ACC112 (cell line): ENCODE data around the gene NTNG1.

Experiments
- H2AFZ ChIP-seq: fragments of 200-600 bp; sonication (generic); one replicate; pipeline ENCODE4 v1.6.0; 2017; ENCODE audit warnings: antibody characterized with exemption, low read length; ENCODE audit not compliant: unreplicated experiment
- H3K27ac ChIP-seq: fragments of 200-600 bp; sonication (generic); 2 replicates; pipeline ENCODE4 v1.5.1; 2014; ENCODE audit warnings: low read depth, mild to moderate bottlenecking, antibody characterized with exemption, low read length, moderate library complexity
- H3K27me3 ChIP-seq: fragments of 200-600 bp; sonication (generic); 2 replicates; pipeline ENCODE4 v1.6.1; 2014; ENCODE audit warnings: mild to moderate bottlenecking, antibody characterized with exemption, low read length, moderate library complexity, mixed read lengths; ENCODE audit not compliant: insufficient read depth
- H3K36me3 ChIP-seq: fragments of 200-600 bp; sonication (generic); 2 replicates; pipeline ENCODE4 v1.6.1; 2016; ENCODE audit warnings: mild to moderate bottlenecking, antibody characterized with exemption, low read length, moderate library complexity, mixed read lengths; ENCODE audit not compliant: insufficient read depth
- H3K4me1 ChIP-seq: fragments of 200-600 bp; sonication (generic); one replicate; pipeline ENCODE4 v1.6.1; 2016; ENCODE audit warnings: low read length, mixed read lengths; ENCODE audit not compliant: insufficient read depth, unreplicated experiment, control insufficient read depth
- H3K4me3 ChIP-seq: fragments of 200-600 bp; sonication (generic); 2 replicates; pipeline ENCODE4 v1.5.1; 2014; ENCODE audit warnings: mild to moderate bottlenecking, low read depth, low read length
- H3K79me2 ChIP-seq: fragments of 200-600 bp; sonication (generic); one replicate; pipeline ENCODE4 v1.6.0; 2016; ENCODE audit warnings: low read length; ENCODE audit not compliant: control insufficient read depth, unreplicated experiment, insufficient read depth

Gene NTNG1

DNA sequence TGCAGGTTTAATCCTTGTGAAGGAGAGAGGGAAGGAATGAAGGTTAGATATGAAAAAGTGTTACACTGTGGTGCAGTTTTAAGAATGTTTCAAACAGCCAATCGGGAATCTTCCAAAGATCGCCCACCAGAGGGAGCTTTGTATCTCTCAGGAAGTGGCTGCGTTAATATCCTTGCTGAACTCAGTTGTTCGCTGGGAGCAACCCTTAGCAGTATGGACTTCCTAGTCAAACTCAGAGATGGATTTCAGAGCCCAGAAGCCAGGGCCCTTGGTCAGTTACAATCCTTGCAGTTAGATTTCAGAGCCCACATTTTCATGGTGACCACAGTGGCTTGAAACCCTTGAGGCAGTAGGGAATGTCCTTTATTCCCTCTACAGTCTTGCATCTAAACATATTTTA lies 136.2 kb downstream of the NTNG1 start:
- Histone ChIP-seq H2AFZ (no peak overlapping the region), H3K4me3 (no peak overlapping the region), H3K27ac (no peak overlapping the region), H3K4me1 (no peaks in the 10 kb centered on the region), H3K79me2 (no peaks in the 10 kb centered on the region), H3K27me3 (no peaks in the 10 kb centered on the region), H3K36me3 (no peaks in the 10 kb centered on the region)

DNA sequence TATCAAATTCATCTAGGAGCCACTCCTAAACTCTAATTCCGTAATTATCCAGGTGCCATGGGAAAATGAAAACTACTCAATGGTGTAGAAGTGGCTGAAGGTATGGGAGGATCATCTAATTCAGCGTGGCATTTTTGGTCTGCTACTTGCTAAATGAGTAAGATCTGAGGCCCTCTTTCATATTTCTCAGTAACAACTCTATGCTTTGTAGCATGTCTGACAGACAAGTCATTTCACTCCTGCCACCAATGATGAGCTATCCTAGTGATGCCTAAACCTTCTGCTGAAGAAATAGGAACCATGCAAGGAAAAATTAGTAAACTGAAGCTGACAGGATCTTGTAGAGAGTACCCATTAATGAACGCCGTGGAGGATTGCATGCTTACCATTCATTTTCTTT lies 145.3 kb downstream of the NTNG1 start:
- Histone ChIP-seq H3K27ac (no peak overlapping the region), H3K27me3 (no peaks in the 10 kb centered on the region), H3K4me3 (no peak overlapping the region), H3K4me1 (no peaks in the 10 kb centered on the region), H3K79me2 (no peaks in the 10 kb centered on the region), H3K36me3 (no peaks in the 10 kb centered on the region), H2AFZ (no peak overlapping the region)

DNA sequence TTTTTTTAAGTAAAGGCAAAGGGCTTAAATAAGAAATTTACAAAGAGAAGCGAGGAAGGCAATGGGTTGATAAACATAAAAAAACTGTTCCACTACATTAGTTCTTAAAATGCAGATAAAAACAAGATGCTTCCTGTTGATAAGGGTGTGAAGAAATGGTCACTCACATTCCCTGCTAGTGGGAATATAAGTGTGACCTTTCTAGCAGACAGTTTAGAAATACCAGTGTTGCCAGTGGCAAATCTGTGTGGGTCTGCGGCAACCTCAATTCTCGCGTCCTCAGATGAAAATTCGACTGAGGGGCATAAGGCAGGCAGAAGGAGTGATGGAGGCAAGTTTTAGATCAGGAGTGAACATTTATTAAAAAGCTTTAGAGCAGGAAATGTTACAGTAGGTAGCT lies 151.1 kb downstream of the NTNG1 start:
- H3K4me1 ChIP-seq, result no peaks in the 10 kb centered on the region
- H3K27ac ChIP-seq, result no peak overlapping the region
- no peak overlapping the region for H2AFZ ChIP-seq
- no peaks in the 10 kb centered on the region for H3K79me2 ChIP-seq
- H3K27me3 ChIP-seq, result no peaks in the 10 kb centered on the region
- H3K4me3 ChIP-seq, result no peak overlapping the region
- no peaks in the 10 kb centered on the region for H3K36me3 ChIP-seq

DNA sequence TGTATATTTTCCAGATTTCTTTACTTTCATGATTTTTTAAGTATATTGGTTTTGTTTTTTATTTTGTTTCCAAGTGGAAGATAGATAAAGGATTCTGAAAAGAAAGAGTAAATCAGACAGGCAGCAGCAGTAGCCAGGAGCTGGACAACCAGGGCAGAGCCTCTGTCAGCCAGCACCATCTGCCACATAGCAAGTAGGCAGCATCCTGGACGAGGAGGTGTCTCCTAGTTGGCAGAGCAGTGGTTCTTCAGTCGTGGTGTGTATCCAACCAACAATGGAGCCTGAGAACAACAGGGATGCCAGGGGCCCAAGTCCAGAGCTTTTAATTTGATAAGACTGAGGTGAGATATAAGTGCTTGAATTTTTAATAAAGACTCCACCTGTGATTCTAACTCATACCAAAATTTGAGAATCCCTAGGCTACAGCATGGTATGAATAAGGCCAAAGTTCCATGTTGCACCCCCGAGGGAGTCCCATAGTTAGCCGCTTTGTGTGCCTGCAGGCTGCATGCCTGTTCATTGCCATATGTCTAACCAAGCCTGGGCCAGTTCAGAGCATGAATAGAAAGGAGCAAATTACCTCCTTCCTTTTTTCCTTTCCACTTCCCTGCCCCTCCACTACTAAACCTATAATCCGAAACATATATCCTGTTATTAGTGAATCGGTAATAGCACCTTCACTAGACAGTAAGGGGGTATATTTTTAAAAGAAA lies 153.2 kb downstream of the NTNG1 start:
- Histone ChIP-seq H2AFZ (no peak overlapping the region), H3K4me3 (no peak overlapping the region), H3K79me2 (no peaks in the 10 kb centered on the region), H3K36me3 (no peaks in the 10 kb centered on the region), H3K4me1 (no peaks in the 10 kb centered on the region), H3K27ac (no peak overlapping the region), H3K27me3 (no peaks in the 10 kb centered on the region)

DNA sequence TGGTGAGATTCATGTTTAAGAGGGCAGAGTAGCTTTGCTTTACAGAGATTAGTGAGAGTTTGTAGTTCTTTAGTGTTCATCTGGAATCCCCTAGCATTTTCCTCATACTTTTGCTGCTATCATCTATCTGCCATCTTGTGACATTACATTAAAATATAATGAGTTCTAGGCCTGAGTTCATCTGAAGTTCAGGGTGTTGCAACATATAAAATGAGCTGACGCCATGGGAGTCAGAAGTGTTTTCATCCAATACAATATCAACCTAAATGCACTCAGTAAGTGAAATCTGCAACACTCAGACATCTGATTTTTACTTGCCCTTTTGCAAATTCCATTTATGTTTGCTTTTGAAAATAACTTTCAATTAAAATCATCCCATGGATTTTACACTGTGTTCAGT lies 153.8 kb downstream of the NTNG1 start:
- Histone ChIP-seq H3K27ac (no peak overlapping the region), H2AFZ (no peak overlapping the region), H3K79me2 (no peaks in the 10 kb centered on the region), H3K4me3 (no peak overlapping the region), H3K4me1 (no peaks in the 10 kb centered on the region), H3K27me3 (no peaks in the 10 kb centered on the region), H3K36me3 (no peaks in the 10 kb centered on the region)

DNA sequence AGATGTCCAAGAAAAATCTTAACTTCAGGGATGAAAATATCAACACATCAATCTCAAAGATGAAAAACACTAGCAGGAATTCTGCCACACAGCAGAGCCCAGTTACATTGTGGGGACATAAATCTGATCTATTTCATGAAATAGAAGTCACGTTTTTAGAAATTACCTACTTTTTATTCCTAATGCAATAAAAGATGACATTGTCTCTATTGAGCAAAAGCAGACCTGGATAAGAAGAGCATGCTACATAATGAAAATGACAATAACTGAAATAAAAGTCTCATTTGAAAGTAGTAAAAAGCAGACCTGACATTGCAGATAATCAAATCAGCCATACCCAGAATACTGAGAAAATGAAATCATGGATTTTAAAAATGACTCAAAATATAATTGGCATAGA lies 156.8 kb downstream of the NTNG1 start:
- Histone ChIP-seq H3K4me3 (no peak overlapping the region), H3K79me2 (no peaks in the 10 kb centered on the region), H3K36me3 (no peaks in the 10 kb centered on the region), H3K27me3 (no peaks in the 10 kb centered on the region), H2AFZ (no peak overlapping the region), H3K4me1 (no peaks in the 10 kb centered on the region), H3K27ac (no peak overlapping the region)

DNA sequence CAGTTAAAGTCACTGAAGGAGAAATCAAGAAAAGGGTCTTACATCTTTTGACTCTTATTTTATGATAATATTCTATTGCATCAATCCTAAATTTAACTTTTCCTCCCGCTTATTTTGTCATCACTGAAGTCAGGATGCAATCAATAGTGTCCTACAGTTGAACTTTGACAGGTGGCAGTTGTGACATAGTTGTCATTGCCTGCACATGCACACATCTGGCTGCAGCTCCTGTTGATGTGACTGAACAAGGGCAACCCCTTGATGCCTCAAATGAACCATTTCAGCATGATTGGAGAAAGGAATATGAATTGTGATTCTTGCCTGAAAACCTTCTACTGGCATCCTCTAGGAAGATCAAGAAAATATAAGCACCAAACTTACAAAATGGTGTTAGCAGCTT lies 157.7 kb downstream of the NTNG1 start:
- no peaks in the 10 kb centered on the region for H3K27me3 ChIP-seq
- H3K36me3 ChIP-seq, result no peaks in the 10 kb centered on the region
- no peaks in the 10 kb centered on the region for H3K79me2 ChIP-seq
- no peaks in the 10 kb centered on the region for H3K4me1 ChIP-seq
- no peak overlapping the region for H2AFZ ChIP-seq
- no peak overlapping the region for H3K27ac ChIP-seq
- H3K4me3 ChIP-seq, result no peak overlapping the region

DNA sequence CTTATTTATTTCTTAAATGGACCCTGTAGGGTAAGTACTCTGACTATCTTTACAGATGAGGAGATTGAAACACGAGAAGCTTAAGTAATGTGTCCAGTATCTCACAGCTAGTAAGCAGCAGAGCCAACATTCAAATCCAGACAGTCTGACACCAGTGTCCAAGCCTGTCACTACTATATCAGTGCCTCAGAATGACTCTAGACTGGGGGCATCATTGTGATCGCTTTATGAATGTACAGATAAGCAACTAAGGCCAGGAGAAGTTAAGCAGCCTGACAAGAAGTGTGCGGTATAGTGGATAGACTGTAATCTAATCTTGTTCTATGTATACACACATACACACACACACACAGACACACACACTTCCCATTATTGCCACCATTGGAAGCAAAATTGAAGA lies 158.7 kb downstream of the NTNG1 start:
- Histone ChIP-seq H2AFZ (no peak overlapping the region), H3K27me3 (no peaks in the 10 kb centered on the region), H3K4me3 (no peak overlapping the region), H3K4me1 (no peaks in the 10 kb centered on the region), H3K36me3 (no peaks in the 10 kb centered on the region), H3K79me2 (no peaks in the 10 kb centered on the region), H3K27ac (no peak overlapping the region)

DNA sequence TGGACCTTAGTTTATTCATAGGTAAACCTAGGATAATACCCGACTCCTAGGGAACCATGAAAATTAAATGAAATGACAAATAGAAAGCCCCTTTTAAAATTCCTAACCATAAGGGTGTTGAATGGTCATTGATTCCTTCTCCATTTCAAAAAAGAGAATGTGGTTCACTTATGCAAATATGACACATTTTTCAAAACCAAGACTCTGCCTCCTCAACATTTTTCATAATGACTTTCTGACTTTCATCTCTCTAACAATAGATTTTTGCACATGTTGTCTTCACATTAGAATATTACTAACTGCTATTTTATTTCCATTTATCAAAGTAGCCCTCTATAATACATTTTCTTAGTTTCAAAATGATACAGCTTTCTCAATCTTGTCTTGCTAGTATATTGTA lies 169.1 kb downstream of the NTNG1 start:
- Histone ChIP-seq H3K4me3 (no peak overlapping the region), H3K27me3 (no peaks in the 10 kb centered on the region), H3K79me2 (no peaks in the 10 kb centered on the region), H3K4me1 (no peaks in the 10 kb centered on the region), H2AFZ (no peak overlapping the region), H3K36me3 (no peaks in the 10 kb centered on the region), H3K27ac (no peak overlapping the region)

DNA sequence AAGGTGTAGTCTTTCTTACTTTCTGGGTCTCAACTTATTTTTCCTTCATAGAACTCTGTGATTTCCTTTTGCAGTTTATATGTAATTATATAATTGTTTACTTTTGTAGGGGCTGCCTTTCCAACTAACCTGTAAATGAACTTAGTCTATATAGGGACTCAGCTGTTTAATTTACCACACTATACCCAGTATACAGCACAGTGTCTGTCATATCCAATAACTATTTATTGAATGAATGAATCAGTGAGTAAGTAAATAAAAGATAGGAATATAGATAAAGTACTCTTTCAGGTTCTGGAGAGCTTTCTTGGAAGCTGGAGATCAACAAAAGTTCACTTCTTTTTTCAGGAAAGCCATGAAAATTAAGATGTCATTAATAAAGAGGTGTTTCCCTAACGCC lies 174.8 kb downstream of the NTNG1 start:
- H3K4me3 ChIP-seq, result no peak overlapping the region
- no peaks in the 10 kb centered on the region for H3K27me3 ChIP-seq
- H2AFZ ChIP-seq, result no peak overlapping the region
- no peaks in the 10 kb centered on the region for H3K4me1 ChIP-seq
- H3K79me2 ChIP-seq, result no peaks in the 10 kb centered on the region
- no peak overlapping the region for H3K27ac ChIP-seq
- H3K36me3 ChIP-seq, result no peaks in the 10 kb centered on the region

DNA sequence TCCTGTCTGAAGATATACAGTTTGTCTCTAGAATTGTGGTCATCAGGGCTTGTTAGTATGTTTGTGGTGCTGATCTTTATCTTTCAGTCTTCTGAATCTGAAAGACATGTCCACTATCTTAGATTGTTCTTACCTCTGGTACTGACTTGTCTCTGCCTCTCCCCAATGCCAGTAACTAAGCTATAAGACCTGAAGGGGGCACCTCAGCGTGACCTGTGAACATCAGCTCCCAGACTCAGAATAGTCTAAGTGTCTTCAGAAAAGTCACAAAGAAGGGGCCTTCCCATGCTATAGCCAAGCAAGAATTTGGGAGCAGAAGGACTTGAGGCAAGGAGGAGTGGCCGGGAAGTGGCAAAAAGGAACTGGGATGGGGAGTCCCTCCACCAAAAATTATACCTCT lies 178.1 kb downstream of the NTNG1 start:
- H3K79me2 ChIP-seq, result no peaks in the 10 kb centered on the region
- H3K27ac ChIP-seq, result no peak overlapping the region
- no peak overlapping the region for H2AFZ ChIP-seq
- no peak overlapping the region for H3K4me3 ChIP-seq
- no peaks in the 10 kb centered on the region for H3K36me3 ChIP-seq
- H3K4me1 ChIP-seq, result no peaks in the 10 kb centered on the region
- no peaks in the 10 kb centered on the region for H3K27me3 ChIP-seq
